Stimulated activated CD4-positive, alpha-beta T cell treated with anti-CD3 and anti-CD28 coated beads, Interleukin-15, amount 100 ng/mL, for 1 hour (primary cell): ENCODE data around the gene PRR12.
A peak's percentile ranks its signal among the peaks of the same experiment; 100 is the strongest.

ENCODE experiments used
- DNase-seq, 2 donors: peaks; one replicate each; pipeline ENCODE4 v3.0.0-alpha.2; 2020; ENCODE audit warnings: low read depth in 1 of 2, low spot score in 1 of 2

Gene PRR12

GRCh38 chr19:49560358-49560900, 30.6 kb upstream of the PRR12 start:
- DNase-seq: no peak

- no peak for DNase-seq
Observed at GRCh38 chr19:49564616-49565045, 26.4 kb upstream of the PRR12 start.

GRCh38 chr19:49565261-49565660, 25.7 kb upstream of the PRR12 start:
- DNase-seq: no peak

- DNase-seq: no peak
Observed at GRCh38 chr19:49566302-49566701, 24.7 kb upstream of the PRR12 start.

GRCh38 chr19:49567861-49568441, 23.0 kb upstream of the PRR12 start:
- DNase-seq: no peak

- no peak for DNase-seq
Observed at GRCh38 chr19:49570138-49570856, 20.7 kb upstream of the PRR12 start.

- DNase-seq: no peak
Observed at GRCh38 chr19:49570997-49571676, 19.8 kb upstream of the PRR12 start.

- no peak for DNase-seq
Observed at GRCh38 chr19:49573009-49573408, 18.0 kb upstream of the PRR12 start.

GRCh38 chr19:49573425-49573824, 17.6 kb upstream of the PRR12 start:
- DNase-seq: no peak

GRCh38 chr19:49574206-49574755, 16.7 kb upstream of the PRR12 start:
- no peak for DNase-seq

- DNase-seq: no peak
Observed at GRCh38 chr19:49579193-49579592, 11.8 kb upstream of the PRR12 start.

- DNase-seq: no peak
Observed at GRCh38 chr19:49579947-49580263, 11.1 kb upstream of the PRR12 start.

- DNase-seq: peak; percentile 88 to 89
Observed at GRCh38 chr19:49580264-49581006, 10.5 kb upstream of the PRR12 start, which contains the start of gene NOSIP. Gene NOSIP (minus strand): TSS chr19:49580556. CDS start chr19:49560691, 19,865 bp downstream.

- no peak for DNase-seq
Observed at GRCh38 chr19:49581007-49581508, 9.9 kb upstream of the PRR12 start, which contains the start of gene PRRG2. Gene PRRG2 (plus strand): TSS chr19:49581316. CDS start chr19:49583220, 1,904 bp downstream.

- DNase-seq: no peak
Observed at GRCh38 chr19:49583239-49583638, 7.7 kb upstream of the PRR12 start.

GRCh38 chr19:49585023-49585422, 6.0 kb upstream of the PRR12 start:
- no peak for DNase-seq

- no peak for DNase-seq
Observed at GRCh38 chr19:49587227-49587626, 3.8 kb upstream of the PRR12 start.

- no peak for DNase-seq
Observed at GRCh38 chr19:49588365-49589122, 2.4 kb upstream of the PRR12 start.

- DNase-seq: no peak
Observed at GRCh38 chr19:49589502-49589905, 1.5 kb upstream of the PRR12 start.
